ENCODE data around the gene COL18A1.

- TF ChIP-seq CTCF (conservative IDR thresholded peaks at IDR 0.05; ENCODE audit: low read depth, low read length) (no peak), EZH2 (IDR thresholded peaks at IDR 0.05; ENCODE audit: low read length, unreplicated experiment) (no peak), EZH2phosphoT487 (IDR thresholded peaks at IDR 0.05; ENCODE audit: borderline replicate concordance, low read length) (no peak)
Measured at GRCh38 chr21:45497846-45498645, 93.1 kb downstream of the COL18A1 start.
